8988T (cell line): Measurements from ENCODE around the gene PRND.
"Not testable (repeated sequence)": the region's sequence is repeated elsewhere in the genome, so short reads cannot be mapped to it uniquely, and the experiment has no call there.

Experiments
- DNase-seq: peaks from one replicate; pipeline ENCODE4 v3.0.0; 2011

Gene PRND, protein sequence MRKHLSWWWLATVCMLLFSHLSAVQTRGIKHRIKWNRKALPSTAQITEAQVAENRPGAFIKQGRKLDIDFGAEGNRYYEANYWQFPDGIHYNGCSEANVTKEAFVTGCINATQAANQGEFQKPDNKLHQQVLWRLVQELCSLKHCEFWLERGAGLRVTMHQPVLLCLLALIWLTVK

DNA sequence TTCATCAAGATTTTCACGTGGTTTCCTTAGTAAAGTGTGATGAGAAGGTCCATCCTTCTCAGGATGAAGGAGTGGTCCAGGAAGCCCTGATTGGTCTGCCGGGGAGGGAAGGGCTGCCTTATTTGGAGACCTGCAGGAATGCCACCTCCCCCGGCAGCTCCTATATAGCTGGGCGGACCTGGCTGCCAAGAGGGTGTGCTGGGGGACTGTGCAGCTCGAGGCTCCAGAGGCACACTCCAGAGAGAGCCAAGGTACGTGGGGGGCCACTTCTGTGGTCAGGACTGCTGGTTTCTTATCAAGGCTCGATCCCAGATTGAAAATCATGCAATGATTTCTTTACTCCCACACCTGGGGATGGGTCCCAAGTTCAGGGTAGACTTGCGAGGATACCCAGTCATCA is at the start of gene PRND:
Gene PRND, plus strand, starts transcription at position 191 of the 400 bp plus-strand sequence. CDS start 2,643 bp downstream, outside the sequence.
- DNase-seq = no peak

DNA sequence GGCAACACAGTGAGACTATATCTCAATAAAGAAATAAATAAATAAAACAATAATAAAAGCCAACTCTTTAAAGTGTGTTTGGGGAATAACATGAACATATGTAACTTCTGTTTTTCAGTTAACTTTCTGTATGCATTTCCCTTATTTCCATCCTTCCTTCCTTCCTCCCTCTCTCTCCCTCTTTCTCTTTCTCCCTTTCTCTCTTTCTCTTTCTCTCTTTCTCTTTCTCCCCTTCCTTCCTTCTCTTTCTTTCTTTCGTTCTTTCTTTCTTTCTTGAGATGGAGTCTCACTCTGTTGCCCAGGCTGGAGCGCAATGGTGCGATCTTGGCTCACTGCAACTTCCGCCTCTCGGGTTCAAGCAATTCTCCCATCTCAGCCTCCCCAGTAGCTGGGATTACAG is 48.8 kb upstream of the PRND start:
- DNase-seq = no peak

DNA sequence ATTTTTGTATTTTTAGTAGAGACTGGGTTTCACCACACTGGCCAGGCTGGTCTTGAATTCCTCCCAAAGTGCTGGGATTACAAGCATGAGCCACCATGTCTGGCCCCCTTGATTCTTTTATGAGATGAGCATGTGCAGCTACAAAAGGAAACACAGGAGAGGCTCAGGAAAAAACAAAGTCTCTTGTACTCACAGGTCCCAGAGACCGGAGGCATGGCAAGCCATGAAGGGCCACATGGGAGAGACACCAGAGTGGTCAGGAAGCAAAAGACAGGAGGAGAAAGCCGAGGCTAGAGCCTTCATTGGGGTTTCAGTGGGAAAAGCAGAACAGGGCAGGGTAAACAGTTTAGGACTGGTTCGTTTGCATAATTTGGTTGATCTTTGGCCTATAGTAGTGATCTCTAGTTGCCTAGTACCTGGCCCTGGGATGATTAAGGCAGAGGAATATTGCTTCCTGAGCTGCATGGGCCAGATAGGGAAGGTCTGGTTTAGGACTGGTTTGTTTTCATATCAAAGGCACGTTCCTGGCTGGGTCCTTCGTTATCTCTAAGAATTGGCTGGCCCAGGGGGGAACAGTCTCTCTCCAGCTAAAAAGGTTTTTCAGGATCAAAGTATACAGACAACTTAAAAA is 48.2 kb upstream of the PRND start:
- no peak for DNase-seq

GRCh38 chr20:4674672-4675071 is 47.0 kb upstream of the PRND start:
- DNase-seq = no peak

DNA sequence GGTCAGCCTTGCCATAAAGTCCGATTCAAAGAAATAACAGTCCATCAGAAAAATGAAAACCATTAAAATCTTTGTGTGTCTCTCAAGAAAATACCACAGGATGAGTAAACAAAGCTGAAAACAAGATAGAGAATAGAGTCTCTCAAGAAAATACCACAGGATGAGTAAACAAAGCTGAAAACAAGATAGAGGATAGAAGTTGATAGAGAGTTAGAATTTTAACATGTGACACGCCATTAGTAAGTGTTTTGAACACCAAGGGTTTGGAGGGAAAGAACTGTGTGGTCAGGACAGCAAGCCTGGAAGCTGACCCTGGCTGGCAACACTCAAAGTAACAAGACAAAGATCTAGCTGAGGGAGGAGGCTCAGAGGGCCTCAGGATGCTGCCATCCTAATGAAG is 43.9 kb upstream of the PRND start:
- DNase-seq = no peak

GRCh38 chr20:4681401-4681800 is 40.3 kb upstream of the PRND start:
- no peak for DNase-seq

GRCh38 chr20:4681991-4682401 is 39.7 kb upstream of the PRND start:
- DNase-seq = no peak

DNA sequence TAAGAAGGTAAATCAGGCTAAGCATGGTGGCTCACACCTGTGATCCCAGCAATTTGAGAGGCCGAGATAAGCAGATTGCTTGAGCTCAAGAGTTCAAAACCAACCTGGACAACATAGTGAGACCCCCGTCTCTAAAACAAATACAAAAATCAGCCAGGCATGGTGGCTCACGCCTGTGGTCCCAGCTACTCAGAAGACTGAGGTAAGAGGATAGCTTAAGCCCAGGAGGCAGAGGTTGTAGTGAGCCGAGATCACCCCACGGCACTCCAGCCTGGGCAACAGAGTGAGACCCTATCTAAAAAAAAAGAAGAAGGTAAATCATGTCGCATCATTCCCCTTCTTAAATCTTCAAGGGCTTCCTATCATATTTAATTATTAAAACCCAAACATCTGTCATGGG is 39.0 kb upstream of the PRND start:
- DNase-seq = no peak

GRCh38 chr20:4683261-4683660 is 38.4 kb upstream of the PRND start:
- DNase-seq = no peak

- DNase-seq = no peak
Observed at GRCh38 chr20:4684837-4685413, 36.8 kb upstream of the PRND start.

GRCh38 chr20:4685923-4686221 is 35.8 kb upstream of the PRND start:
- no peak for DNase-seq

GRCh38 chr20:4688305-4688704 is 33.4 kb upstream of the PRND start:
- no peak for DNase-seq

DNA sequence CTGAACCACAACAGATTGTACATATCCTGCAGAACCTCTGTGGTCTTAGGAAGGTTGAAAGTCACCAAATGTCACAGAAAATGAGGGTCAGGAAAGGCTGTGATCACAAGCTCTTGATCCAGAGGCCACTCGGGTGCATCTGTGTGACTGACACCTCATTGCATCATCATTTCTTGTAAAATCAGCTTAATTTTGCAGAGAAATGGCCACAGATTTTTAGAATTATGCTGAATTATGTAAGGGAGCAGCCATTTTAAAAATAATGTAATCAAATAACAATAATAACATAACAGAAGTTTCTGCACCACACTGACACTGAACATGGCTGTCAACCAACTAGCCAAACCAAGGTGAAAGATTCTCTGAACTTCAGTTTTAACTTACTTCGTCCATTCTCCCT is 32.5 kb upstream of the PRND start:
- DNase-seq = no peak

GRCh38 chr20:4691753-4692152 is 30.0 kb upstream of the PRND start:
- DNase-seq = no peak

DNA sequence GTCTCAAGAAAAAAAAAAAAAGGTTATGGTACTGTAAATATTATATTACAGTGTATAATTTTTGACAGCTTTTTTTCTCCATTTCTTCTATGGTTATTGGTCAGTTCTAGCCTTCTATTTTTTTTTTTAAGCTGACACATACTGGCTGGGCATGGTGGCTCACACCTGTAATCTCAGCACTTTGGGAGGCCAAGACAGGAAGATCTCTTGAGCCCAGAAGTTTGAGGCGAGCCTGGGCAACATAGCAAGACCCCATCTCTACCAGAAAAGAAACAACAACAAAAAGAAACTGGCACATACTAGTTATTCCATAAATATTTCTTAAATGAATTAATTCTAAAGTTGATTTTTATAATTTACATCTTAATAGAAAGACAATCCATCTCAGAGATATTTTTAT is 27.6 kb upstream of the PRND start:
- DNase-seq = no peak

- DNase-seq = no peak
Observed at GRCh38 chr20:4697189-4697830, 24.4 kb upstream of the PRND start.

DNA sequence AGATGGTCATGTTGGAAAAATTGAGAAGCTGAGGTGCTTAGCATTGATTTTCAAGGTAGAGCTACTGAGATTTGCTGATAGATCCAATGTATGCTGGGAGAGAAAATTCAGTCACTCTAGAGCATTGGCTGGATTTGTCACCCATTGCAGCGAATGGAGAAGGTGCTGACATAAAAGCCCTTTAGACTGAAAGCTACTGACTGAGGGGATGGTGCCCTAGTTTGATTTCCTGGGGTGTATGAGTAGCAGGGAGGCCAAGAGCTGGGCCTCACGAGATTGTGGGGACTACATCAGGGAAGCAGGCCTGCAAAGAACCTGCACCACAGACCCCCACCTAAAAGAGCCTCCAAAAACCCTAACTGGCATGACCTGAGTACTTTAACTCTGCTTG is 23.9 kb upstream of the PRND start:
- DNase-seq = no peak

- no peak for DNase-seq
Observed at GRCh38 chr20:4699216-4699615, 22.5 kb upstream of the PRND start.

GRCh38 chr20:4699957-4700356 is 21.8 kb upstream of the PRND start:
- no peak for DNase-seq

GRCh38 chr20:4702562-4703280 is 19.0 kb upstream of the PRND start:
- DNase-seq = no peak

DNA sequence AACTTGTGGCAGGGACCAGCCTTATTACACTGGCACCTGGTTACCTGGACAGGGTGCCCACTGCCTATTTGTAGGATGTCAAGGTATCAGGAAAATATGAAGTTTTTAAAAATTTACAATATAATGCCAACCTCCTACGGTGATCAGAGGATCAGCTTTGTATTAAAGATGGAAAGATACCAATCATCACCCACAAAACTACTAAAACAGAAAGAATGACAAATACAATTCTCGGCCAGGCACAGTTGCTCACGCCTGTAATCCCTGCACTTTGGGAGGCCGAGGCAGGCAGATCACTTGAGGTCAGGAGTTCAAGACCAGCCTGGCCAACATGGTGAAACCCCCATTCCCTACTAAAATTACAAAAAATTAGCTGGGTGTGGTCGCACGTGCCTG is 18.4 kb upstream of the PRND start:
- no peak for DNase-seq

- not testable (repeated sequence) for DNase-seq
Observed at GRCh38 chr20:4706941-4707340, 14.8 kb upstream of the PRND start.

DNA sequence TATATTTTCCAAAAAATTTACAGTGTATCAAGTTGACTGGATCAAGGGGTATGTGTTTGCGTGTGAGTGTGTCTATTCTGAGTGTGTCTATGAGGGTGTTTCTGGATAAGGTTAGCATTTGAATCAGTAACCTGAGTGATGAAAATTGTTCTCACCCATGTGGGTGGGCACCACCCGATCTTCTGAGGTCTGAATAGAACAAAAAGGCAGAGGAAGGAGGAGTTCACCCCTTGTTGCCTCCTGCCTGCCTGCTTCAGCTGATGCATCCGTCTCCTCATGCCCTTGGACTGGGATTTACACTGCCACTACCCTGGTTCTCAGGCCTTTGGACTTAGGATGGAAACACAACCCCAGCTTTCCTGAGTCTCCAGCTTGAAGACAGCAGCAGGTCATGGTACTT is 13.7 kb upstream of the PRND start:
- no peak for DNase-seq

DNA sequence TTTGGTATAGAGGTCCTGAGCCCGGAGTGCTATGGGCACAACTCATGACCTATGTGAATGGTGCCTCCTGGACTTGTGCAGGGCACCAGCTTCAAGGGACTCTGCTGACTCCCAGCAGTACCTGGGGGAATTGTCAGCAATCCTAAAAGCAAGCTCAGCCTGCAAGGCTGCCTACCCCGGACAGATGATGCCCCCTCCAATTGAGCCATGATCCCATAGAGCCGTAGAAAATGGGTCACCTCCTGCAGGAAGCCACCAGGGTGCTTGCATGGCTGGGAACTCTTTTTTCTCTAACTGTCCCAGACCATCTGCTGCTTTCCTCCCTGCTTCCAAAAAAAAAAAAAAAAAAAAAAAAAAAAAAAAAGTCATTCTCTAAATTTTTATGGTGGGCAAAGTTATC is 12.9 kb upstream of the PRND start:
- no peak for DNase-seq
